Fibroblast of lung (primary cell): ENCODE data around the gene NIPAL4. TPM values are rescaled to one million over a fixed set of nuclear protein-coding genes. Genes with fewer than 3 reads are reported as not detected.

Experiments used
- DNase-seq, 2 donors: peaks; one replicate each; pipeline versions ENCODE4 v3.0.0 to v3.0.0-alpha.2; 2010; ENCODE audit warnings: low read depth in 2 of 2
- H2AFZ ChIP-seq: 2 replicates; pipeline ENCODE4 v1.5.1; 2012; ENCODE audit warnings: low read length, control low read depth, inconsistent platforms
- H3K27ac ChIP-seq: 2 replicates; pipeline ENCODE4 v1.5.1; 2011; ENCODE audit warnings: low read length, control low read depth; ENCODE audit not compliant: insufficient read depth
- H3K27me3 ChIP-seq: 2 replicates; pipeline ENCODE4 v1.5.1; 2011; ENCODE audit warnings: mild to moderate bottlenecking, low read length; ENCODE audit not compliant: control insufficient read depth, insufficient read depth
- H3K36me3 ChIP-seq: 2 replicates; pipeline ENCODE4 v1.5.1; 2011; ENCODE audit warnings: low read length; ENCODE audit not compliant: control insufficient read depth, insufficient read depth
- H3K4me1 ChIP-seq: 2 replicates; pipeline ENCODE4 v1.5.1; 2011; ENCODE audit warnings: low read length; ENCODE audit not compliant: control insufficient read depth, insufficient read depth; ENCODE audit errors: extremely low read depth
- H3K4me2 ChIP-seq: 2 replicates; pipeline ENCODE4 v1.5.1; 2011; ENCODE audit warnings: low read length, control low read depth; ENCODE audit not compliant: insufficient read depth; ENCODE audit errors: extremely low read depth
- H3K4me3 ChIP-seq, 4 experiments: fragments of 200-600 bp in 1 of 4; sonication (generic) in 1 of 4; replicated peaks in 1 of 4; 2 replicates each; pipeline ENCODE4 v1.5.1; 2011 to 2016; ENCODE audit warnings: low read length in 4 of 4, low read depth in 3 of 4, mild to moderate bottlenecking in 3 of 4, control low read depth in 2 of 4, inconsistent platforms in 1 of 4, mixed read lengths in 1 of 4; ENCODE audit not compliant: insufficient read depth in 1 of 4; ENCODE audit errors: control extremely low read depth in 1 of 4
- H3K79me2 ChIP-seq: 2 replicates; pipeline ENCODE4 v1.5.1; 2012; ENCODE audit warnings: mild to moderate bottlenecking, low read length, inconsistent platforms; ENCODE audit not compliant: control insufficient read depth, insufficient read depth
- H3K9ac ChIP-seq: 2 replicates; pipeline ENCODE4 v1.5.1; 2011; ENCODE audit warnings: mild to moderate bottlenecking, low read length, control low read depth; ENCODE audit not compliant: insufficient read depth
- H3K9me3 ChIP-seq: 2 replicates; pipeline ENCODE4 v1.5.1; 2012; ENCODE audit warnings: low read depth, low read length; ENCODE audit not compliant: control insufficient read depth, insufficient read depth
- H4K20me1 ChIP-seq: 2 replicates; pipeline ENCODE4 v1.5.1; 2011; ENCODE audit warnings: low read length; ENCODE audit not compliant: control insufficient read depth, insufficient read depth; ENCODE audit errors: extremely low read depth
- CTCF ChIP-seq, 2 donors: IDR thresholded peaks in 1 of 2; conservative IDR thresholded peaks in 1 of 2; 1 replicate in 1 of 2; 2 replicates in 1 of 2; pipeline ENCODE4 v1.5.1; 2011 to 2012; ENCODE audit warnings: low read length in 2 of 2, control low read depth in 1 of 2, inconsistent platforms in 1 of 2, low read depth in 1 of 2, mild to moderate bottlenecking in 1 of 2
- EZH2 ChIP-seq: IDR thresholded peaks from 2 replicates; pipeline ENCODE4 v1.5.1; 2012; ENCODE audit warnings: low read length, control low read depth, mild to moderate bottlenecking; ENCODE audit errors: missing control alignments
- polyA plus RNA-seq, 2 donors: library from polyadenylated mRNA; depleted of rRNA in 1 of 2; stranded (reverse) in 1 of 2; unstranded in 1 of 2; fragments of >200 nt; gene quantifications; 2 replicates each; pipeline ENCODE4 v1.2.1, GENCODE V29; 2011 to 2012; ENCODE audit warnings: missing spikeins in 1 of 2
- total RNA-seq: library from RNA; depleted of rRNA; stranded (reverse); fragments of >200 nt; gene quantifications from 2 replicates; pipeline ENCODE4 v1.2.1, GENCODE V29; 2014

The NIPAL4 gene
- total and polyA plus RNA-seq, 2 donors (not counting 1 experiment from before 2014, with no cell fraction given): 0.07 to 0.17 TPM

- no peak overlapping the region for H3K4me3 ChIP-seq
- no peak overlapping the region for H3K9ac ChIP-seq
- no peaks in the 10 kb centered on the region for H3K9me3 ChIP-seq
- H3K36me3 ChIP-seq: peaks cover 2% of the 10 kb centered on the region
- H4K20me1 ChIP-seq: no peaks in the 10 kb centered on the region
- no peak overlapping the region for H2AFZ ChIP-seq
- TF ChIP-seq EZH2 (no peak), CTCF (conservative IDR thresholded peaks at IDR 0.05 in 1 of 2, IDR thresholded peaks at IDR 0.05 in 1 of 2; ENCODE audit: low read depth in 1 of 2, low read length in 2 of 2) (no peak)
- DNase-seq: no peak
- no peak overlapping the region for H3K27ac ChIP-seq
- H3K4me1 ChIP-seq: peaks cover 28% of the 10 kb centered on the region
- no peaks in the 10 kb centered on the region for H3K27me3 ChIP-seq
- H3K79me2 ChIP-seq: no peaks in the 10 kb centered on the region
- no peak overlapping the region for H3K4me2 ChIP-seq
Observed at GRCh38 chr5:157514974-157515373, 55.0 kb downstream of the NIPAL4 start.

GRCh38 chr5:157516006-157516405, 56.0 kb downstream of the NIPAL4 start:
- no peak for TF ChIP-seq EZH2
- no peak for TF ChIP-seq CTCF (conservative IDR thresholded peaks at IDR 0.05 in 1 of 2, IDR thresholded peaks at IDR 0.05 in 1 of 2; ENCODE audit: low read depth in 1 of 2, low read length in 2 of 2)
- H2AFZ ChIP-seq: no peak overlapping the region
- peaks cover 2% of the 10 kb centered on the region for H3K36me3 ChIP-seq
- H3K79me2 ChIP-seq: no peaks in the 10 kb centered on the region
- peak overlapping the region; percentile 75 for H3K27ac ChIP-seq
- peak overlapping the region; percentile 36 for H3K4me2 ChIP-seq
- H3K4me3 ChIP-seq: no peak overlapping the region
- H3K9me3 ChIP-seq: no peaks in the 10 kb centered on the region
- peak; percentile 80 to 97 for DNase-seq
- H4K20me1 ChIP-seq: no peaks in the 10 kb centered on the region
- H3K27me3 ChIP-seq: no peaks in the 10 kb centered on the region
- H3K9ac ChIP-seq: no peak overlapping the region
- peaks cover 27% of the 10 kb centered on the region for H3K4me1 ChIP-seq

- Histone ChIP-seq H3K79me2 (no peaks in the 10 kb centered on the region), H4K20me1 (no peaks in the 10 kb centered on the region), H2AFZ (no peak overlapping the region), H3K9me3 (no peaks in the 10 kb centered on the region), H3K27me3 (no peaks in the 10 kb centered on the region), H3K9ac (no peak overlapping the region), H3K4me1 (peaks cover 23% of the 10 kb centered on the region), H3K36me3 (peaks cover 2% of the 10 kb centered on the region), H3K4me2 (no peak overlapping the region), H3K27ac (peak overlapping the region; percentile 75), H3K4me3 (no peak overlapping the region)
- TF ChIP-seq EZH2 (no peak), CTCF (conservative IDR thresholded peaks at IDR 0.05 in 1 of 2, IDR thresholded peaks at IDR 0.05 in 1 of 2; ENCODE audit: low read depth in 1 of 2, low read length in 2 of 2) (no peak)
- peak; percentile 97 to 98 for DNase-seq
Observed at GRCh38 chr5:157516626-157517325, 56.8 kb downstream of the NIPAL4 start.
